Activated T-cell treated with anti-CD3 and anti-CD28 coated beads, Interleukin-2, amount 50 U/mL, for 1 hour (primary cell): ENCODE measurements around the gene RBM20.
"Not testable (repeated sequence)": the region's sequence is repeated elsewhere in the genome, so short reads cannot be mapped to it uniquely, and the experiment has no call there.

Experiments used
- DNase-seq: peaks from one replicate; pipeline ENCODE4 v3.0.0-alpha.2; 2020

Gene RBM20

DNA sequence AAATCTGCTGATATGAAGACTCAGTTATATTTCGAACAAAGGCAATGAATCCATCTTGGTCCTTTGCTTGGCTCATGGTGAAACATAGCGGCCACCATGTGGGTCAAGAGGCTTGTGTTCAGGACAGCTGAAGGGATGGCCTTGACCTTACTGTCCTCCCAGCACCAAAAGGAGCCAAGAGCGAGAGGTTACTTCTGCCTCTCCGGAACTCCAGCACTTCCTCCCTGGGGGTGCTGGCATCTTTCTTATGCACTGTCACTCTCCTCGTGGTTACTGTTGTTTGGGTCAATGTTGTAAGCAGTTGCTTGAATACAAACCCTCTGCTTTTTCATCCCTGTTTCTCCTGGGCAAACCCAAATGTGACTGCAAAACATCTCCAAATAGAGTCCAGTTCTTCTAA lies 100.6 kb downstream of the RBM20 start:
- DNase-seq, result no peak

DNA sequence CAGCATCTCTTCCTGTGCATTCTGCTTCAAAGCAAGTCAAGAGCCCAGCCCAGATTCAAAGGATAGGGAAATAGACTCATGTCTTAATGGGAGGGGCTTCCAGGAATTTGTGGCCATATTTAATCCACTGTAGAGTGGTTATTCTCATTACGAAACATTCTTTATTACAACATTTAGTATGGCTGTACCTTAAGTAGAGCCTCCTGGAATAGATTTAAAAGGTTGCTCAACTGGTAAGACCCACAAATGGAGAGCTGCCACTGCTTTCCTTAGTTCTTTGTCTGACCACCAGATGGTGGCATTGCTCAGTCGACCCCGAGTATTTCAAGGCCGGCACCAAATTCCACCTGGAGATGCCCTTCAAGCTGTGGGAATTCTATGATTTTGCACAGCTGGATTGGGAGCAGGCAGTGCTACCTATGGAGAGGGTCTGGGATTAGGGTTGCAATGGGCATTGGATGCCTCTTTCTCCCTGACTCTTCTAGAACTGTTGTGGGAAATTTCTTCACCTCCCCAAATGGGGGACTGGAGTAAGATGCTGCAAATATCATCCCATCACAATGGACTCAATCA lies 102.2 kb downstream of the RBM20 start:
- DNase-seq, result peak; percentile 57

DNA sequence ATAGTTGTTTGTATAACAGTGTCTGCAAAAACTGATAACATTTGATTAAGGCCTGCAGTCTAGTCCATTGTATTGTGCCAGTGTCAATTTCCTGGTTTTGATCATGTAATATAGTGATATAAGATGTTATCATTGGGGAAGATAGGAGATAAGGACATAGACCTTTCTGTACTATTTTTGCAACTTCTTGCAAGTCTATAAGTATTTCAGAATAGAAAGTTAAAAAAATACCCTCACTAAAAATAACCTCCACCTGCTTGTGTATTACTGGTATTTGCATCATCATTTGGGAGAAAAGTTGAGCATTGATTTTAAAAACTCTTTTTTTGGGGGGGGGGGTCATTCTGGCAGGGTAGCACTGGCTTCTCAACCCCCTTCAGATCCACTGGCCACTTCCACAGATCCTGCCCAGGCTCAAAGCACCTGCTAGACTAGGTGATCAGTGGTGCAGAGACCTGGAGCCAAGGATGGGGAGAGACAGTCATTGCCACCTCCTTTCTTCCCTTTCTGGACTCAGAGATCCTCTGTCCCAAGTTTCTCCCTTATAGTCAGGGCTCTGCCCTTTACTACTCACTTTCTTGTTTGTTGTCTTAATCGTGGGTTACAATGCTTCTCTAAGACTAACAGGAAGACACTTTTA lies 103.0 kb downstream of the RBM20 start:
- DNase-seq, result no peak

GRCh38 chr10:110747609-110748464 lies 103.7 kb downstream of the RBM20 start:
- DNase-seq, result no peak

- no peak for DNase-seq
Observed at GRCh38 chr10:110748970-110749369, 104.8 kb downstream of the RBM20 start.

DNA sequence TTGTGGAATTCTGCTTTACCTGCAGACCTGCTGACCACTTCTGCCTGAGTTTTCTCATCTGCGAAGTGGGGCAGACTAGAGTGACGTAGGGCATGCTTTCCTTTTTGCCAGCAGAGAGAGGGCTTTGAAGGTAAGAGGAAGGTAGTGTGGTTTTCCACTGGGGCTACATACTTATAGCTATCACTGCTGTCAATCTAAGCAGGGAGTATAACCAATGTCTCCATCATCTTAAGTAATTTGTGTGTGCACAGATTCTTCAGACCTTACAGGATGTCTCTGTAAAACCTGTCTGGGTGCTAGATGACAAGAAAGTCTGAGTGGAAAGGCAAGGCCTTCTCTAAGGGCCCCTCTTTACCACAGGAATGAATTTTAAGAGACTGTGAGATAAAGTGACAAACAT lies 106.8 kb downstream of the RBM20 start:
- DNase-seq, result no peak

GRCh38 chr10:110751850-110752249 lies 107.7 kb downstream of the RBM20 start:
- DNase-seq, result no peak

DNA sequence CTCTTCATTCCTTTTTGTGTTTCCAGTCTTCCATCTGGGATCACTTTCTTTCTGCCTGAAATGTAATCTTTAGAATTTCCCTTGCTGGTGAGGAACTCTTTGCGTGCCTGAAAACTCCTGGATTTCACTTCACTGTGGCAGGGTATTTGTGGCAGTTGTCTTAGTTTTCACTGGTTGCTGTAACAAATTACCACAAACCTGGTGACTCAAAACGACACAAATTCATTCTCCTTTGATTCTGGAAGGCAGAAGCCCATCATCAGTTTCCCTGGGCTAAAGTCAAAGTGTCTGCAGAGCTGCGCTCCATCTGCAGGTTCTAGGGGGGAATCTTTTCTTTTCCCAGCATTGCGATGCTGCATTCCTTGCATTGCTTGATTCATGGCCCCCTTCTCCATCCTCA lies 109.3 kb downstream of the RBM20 start:
- no peak for DNase-seq

DNA sequence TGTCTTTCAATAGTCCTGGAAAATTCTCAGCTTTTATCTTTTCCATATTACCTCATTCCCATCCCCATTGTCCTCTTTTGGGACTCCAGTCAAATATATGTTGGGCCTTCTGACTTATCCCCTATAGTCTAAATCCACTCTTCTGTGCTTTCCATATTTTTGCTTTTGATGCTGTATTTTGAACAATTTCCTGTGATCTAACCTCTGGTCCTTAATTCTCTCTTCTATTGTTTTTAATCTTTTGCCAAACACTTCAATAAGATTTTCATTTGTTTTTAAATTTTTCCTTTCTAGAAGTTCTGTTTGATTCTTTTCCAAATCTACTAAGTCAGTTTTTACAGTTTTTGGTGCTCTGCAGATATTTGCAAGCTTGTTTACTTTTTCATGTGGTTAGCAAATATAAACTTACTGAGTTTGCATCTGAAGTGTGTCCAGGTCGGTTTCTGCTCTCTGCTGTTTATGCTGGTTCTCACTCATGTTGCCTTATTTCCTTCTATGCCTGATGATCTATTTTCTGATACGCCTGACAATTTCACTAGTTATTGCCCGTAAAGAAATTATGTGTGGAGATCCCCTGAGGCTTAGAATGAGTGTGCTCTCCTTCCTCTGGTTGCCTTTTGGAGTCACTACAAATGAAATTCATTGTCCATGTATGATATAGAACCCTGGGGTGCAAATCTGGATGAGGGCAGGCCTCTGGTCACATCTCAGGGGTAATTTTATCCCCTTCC lies 110.4 kb downstream of the RBM20 start:
- DNase-seq, result no peak

- DNase-seq, result no peak
Observed at GRCh38 chr10:110755781-110756180, 111.6 kb downstream of the RBM20 start.

DNA sequence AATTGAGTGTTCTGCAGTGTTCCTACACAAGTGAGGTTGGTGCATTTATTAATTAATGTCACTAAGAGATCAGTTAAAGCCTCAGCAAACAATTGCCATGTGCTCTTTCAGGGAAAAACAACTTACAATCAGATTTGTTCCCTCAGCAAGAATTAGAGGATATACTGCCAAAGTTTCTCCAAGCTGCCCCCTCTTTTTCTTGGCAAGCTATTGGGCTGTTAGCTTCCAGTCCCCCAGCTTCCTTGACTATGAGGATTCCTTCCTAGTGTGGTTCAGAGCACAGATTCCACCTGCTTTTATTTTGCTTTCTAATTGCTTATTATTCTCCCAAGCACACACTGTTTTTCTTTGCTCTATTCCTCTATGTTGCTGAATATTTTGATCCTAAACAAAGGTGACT lies 112.7 kb downstream of the RBM20 start:
- DNase-seq, result no peak

DNA sequence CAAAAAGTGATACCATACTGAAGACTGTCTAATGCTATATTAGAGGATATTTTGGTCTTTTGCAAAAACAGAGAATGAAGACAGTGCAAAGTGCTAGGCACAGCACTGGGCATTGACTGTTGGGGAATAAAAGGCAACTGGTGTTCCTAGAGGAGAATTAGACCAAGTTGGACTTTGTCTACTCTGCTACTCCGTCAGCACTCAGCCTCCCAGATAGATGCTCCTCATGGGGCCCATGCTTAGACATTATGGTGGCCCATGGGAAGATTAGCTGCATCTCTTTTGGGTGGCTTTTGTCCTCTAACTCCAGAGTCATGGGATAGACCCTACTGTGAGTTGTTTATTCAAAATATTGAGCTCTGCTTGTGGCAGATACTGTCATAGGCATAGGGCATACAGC lies 113.5 kb downstream of the RBM20 start:
- no peak for DNase-seq

DNA sequence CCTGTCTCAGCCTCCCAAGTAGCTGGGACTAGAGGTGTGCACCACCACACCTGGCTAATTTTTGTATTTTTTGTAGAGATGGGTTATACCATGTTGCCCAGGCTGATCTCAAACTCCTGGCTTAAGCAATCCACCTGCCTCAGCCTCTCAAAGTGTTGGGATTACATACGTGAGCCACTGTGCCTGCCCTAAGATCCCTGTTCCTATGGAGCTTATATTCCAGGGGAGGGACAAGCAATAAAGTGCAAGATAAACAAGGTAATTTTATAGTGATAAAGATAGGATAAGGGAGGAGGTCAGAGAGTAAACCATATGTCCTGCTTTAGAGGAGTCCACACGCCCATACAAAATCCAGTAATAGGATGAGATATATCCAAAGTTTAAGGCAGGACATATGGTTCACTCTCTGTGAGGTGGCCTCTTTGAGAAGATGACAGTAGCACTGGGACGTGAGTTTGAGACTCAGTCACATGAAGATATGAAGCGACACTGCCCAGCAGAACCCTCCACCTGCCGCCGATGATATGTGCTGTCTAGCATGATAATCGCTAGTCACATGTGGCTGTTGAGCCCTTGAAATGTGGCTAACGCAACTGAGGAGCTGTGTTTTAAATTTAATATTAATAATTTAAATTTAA lies 114.1 kb downstream of the RBM20 start:
- DNase-seq, result no peak

- no peak for DNase-seq
Observed at GRCh38 chr10:110758898-110759297, 114.8 kb downstream of the RBM20 start.

DNA sequence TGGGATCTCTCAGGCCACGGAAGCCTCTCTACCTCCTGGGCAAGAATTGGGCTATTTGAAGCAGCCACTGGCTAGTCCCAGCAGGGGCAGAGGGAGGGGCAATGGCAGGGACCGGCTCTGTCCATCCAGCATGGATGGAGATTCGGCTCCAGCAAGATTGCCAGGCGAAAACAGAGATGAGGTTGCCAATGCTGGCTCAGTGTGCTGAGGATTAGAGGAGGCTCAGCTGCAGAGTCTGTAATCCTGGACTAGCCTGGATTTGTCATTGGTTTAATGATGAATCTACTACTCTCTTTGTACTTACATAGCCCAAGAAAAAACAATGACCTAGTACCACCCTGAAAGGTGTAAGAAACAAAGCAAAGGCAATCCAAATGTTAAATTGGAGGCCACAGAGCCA lies 115.4 kb downstream of the RBM20 start:
- DNase-seq, result no peak

GRCh38 chr10:110762109-110762848 lies 118.1 kb downstream of the RBM20 start:
- DNase-seq, result no peak

GRCh38 chr10:110762849-110763211 lies 118.7 kb downstream of the RBM20 start:
- no peak for DNase-seq

GRCh38 chr10:110764378-110764777 lies 120.2 kb downstream of the RBM20 start:
- DNase-seq, result no peak

DNA sequence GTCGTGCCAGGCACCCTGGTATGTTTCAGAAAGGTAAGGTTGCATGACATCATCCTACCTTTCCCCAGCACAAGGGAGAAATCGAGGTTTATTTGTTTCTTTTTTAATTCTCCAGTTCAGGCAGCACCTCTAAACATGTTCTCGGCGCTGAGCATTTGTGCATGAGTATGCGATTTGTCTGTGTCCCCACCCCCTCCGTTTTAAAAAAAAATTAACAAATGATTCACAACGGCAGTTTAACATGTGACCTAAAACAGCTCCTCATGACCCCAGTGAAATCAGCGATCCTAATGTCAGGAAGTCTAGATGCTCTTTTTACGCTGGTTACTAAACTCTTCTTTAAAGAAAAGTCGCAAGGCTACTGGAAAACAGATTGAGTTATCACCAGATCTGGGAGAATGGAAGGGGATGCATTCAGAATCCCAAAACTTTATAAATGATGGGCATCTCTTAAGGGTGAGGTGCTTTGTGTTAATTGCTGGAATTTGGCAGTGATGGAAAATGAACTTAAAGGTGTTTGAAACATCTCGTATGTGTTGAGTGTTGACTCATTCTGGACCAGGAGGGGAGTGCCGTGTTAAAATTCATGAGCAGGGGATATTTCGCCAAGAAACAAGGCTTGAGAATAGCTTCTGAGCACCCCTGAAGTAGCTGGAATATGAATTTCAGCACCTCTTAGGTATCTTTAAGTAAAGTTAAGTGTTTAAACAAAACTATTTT lies 120.8 kb downstream of the RBM20 start:
- DNase-seq, result no peak

DNA sequence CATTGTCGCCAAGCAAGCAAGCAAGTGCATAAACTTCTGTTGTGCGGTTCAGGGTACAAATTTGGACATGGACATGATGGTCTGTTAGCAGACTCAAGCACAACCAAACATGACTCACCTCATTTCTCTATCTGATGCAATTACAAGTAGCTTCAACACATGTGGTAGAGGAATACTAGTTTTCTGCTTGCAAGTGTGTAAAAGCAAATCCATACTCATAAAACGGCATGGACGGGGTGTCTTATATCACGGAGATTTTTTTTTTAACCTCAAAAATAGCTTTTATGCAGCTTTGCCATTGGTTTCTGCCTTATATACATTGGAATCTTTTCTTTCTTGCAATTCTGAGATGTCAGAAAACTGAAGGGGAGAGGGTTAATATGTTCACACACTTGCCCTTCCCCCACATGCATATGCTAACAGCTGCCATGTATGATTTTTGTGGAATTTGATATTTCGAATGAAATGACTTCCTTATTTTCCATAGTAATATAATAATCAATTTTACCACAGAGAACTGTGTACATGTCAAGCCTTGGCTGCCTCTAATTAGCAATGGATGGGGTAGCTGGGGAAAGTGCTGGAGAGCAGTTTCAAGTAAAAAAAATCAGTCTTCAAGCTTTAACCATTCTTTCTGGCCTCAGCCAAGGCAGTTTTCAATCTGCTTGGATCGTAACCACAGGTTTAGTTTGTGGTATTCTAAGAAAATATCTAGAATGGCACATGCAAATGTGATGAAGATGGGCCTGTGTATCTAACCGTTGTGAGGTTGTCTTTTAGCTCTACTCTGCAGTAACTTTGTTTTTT lies 121.6 kb downstream of the RBM20 start:
- no peak for DNase-seq

DNA sequence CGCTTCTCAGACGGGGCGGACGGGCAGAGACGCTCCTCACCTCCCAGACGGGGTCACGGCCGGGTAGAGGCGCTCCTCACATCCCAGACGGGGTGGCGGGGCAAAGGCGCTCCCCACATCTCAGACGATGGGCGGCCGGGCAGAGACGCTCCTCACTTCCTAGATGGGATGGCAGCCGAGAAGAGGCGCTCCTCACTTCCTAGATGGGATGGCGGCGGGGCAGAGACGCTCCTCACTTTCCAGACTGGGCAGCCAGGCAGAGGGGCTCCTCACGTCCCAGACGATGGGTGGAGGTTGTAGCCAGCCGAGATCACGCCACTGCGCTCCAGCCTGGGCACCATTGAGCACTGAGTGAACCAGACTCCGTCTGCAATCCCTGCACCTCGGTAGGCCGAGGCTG lies 123.5 kb downstream of the RBM20 start:
- not testable (repeated sequence) for DNase-seq
